NCI-H524 treated with DMSO at 0.1 percent for 48 hours (cell line): Measurements from ENCODE around the gene PPP1CA.
"Not testable (repeated sequence)": the region's sequence is repeated elsewhere in the genome, so short reads cannot be mapped to it uniquely, and the experiment has no call there.

Experiments used
- DNase-seq: peaks from one replicate; lab custom pipeline; 2025; lab: John Stamatoyannopoulos, UW

The PPP1CA gene

GRCh38 chr11:67434395-67434881 is 32.8 kb upstream of the PPP1CA start:
- no peak for DNase-seq

GRCh38 chr11:67433536-67434394 is 32.1 kb upstream of the PPP1CA start:
- no peak for DNase-seq

DNA sequence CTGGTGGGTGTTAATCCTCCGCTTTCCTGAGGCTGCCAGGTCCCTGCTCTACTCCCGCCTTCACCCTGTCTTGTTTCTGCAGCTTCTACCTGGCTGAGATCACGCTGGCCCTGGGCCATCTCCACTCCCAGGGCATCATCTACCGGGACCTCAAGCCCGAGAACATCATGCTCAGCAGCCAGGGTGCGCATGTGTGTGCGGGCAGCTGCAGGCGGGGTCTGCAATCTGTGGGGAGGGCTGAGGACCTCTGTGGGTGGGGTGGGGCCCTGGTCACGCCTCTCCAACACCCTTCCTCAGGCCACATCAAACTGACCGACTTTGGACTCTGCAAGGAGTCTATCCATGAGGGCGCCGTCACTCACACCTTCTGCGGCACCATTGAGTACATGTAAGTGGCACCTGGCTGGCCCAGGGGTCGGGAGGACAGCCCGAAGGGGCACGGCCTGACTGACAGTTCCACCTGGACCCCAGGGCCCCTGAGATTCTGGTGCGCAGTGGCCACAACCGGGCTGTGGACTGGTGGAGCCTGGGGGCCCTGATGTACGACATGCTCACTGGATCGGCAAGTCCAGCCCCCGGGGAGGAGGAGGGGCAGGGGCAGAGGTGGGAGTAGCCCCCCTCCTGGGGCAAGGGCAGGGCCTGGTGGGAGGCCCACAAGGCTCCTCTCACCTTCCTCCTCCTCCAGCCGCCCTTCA is 31.1 kb upstream of the PPP1CA start:
- DNase-seq: no peak

DNA sequence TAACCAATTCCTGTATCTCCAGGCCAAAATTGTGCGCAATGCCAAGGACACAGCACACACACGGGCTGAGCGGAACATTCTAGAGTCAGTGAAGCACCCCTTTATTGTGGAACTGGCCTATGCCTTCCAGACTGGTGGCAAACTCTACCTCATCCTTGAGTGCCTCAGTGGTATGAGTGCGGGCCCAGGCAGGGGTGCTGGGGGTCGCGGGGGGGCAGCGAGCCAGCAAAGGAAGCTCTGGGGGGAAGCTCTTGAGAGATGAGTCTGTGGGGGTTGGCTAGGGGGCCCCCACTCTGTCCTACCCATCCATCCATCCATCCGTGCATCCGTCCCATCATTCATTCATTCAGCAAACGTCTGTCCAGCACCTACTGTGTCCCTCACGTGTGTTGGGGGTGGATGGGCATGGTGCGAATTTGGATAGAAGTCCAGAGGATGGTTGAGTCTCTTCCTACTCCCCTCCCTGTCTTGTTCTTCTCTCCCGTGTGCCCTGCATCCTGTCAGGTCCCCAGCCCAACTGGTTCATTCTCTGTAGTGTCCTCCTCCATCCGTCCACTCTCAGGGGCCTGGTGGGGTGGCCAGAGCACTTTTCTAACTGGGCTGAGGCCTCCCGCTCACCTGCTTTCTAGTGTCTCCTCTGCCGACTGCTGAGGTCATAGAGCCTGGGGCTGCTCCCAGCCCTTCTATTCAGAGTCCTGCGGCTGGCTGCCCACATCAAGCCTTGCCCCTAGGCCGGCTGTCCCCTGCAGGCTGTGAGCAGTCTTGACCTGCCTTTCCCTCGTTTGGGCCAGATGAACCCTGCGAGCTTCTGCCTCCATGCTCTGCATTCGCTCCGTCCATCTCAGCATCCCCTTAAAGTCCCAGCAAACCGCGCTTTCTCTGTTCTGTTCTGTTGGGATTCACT is 29.9 kb upstream of the PPP1CA start:
- DNase-seq: no peak

- DNase-seq: no peak
These were observed 28.1 kb upstream of the PPP1CA start for GRCh38 chr11:67429722-67430121.

GRCh38 chr11:67429038-67429668 is 27.5 kb upstream of the PPP1CA start:
- no peak for DNase-seq

GRCh38 chr11:67428052-67429001 is 26.7 kb upstream of the PPP1CA start, which contains the start of gene RPS6KB2:
TSS of gene RPS6KB2 (plus strand) at chr11:67428494. CDS start at chr11:67428546, 52 bp downstream.
- peak; percentile 73 for DNase-seq

GRCh38 chr11:67427364-67427859 is 25.8 kb upstream of the PPP1CA start:
- not testable (repeated sequence) for DNase-seq

- no peak for DNase-seq
These were observed 22.4 kb upstream of the PPP1CA start for GRCh38 chr11:67423891-67424613.

DNA sequence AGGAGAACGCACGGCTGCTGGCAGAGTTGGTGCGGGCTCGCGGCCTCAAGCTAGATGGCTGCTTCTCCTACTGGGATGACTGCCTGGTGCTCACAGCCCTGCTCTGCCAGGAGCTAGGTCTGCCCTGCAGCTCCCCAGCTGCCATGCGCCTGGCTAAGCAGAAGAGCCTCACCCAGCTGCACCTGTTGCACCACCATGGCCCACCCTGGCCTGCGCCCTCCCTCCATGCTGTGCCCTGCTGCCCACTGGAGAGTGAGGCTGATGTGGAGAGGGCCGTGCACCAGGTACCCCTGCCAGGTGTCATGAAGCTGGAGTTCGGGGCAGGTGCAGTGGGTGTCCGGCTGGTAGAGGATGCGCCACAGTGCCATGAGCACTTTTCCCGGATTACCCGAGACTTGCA is 21.8 kb upstream of the PPP1CA start:
- no peak for DNase-seq

DNA sequence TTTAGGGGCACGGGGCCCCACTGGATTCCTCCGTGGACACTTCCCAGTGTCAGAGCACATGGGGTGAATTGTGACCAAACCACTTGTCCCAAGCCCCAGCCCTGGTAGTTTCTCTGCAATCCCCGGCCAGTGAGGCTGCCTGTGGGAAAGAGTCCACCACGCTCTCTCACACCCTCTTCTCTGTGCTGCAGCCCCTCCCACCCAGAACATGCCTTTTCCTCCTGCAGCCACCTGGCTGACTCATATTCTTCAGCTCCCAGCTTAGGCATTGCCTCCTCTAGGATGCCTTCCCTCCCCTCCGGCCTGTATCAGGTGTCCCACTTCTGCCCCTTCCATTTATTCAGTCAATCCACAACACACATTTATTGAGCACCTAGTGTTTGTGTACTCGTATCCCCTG is 21.2 kb upstream of the PPP1CA start:
- DNase-seq: no peak

- no peak for DNase-seq
These were observed 19.9 kb upstream of the PPP1CA start for GRCh38 chr11:67421430-67422031.

- DNase-seq: peak; percentile 35
These were observed 19.2 kb upstream of the PPP1CA start for GRCh38 chr11:67420646-67421429.

GRCh38 chr11:67420147-67420645 is 18.5 kb upstream of the PPP1CA start:
- no peak for DNase-seq

DNA sequence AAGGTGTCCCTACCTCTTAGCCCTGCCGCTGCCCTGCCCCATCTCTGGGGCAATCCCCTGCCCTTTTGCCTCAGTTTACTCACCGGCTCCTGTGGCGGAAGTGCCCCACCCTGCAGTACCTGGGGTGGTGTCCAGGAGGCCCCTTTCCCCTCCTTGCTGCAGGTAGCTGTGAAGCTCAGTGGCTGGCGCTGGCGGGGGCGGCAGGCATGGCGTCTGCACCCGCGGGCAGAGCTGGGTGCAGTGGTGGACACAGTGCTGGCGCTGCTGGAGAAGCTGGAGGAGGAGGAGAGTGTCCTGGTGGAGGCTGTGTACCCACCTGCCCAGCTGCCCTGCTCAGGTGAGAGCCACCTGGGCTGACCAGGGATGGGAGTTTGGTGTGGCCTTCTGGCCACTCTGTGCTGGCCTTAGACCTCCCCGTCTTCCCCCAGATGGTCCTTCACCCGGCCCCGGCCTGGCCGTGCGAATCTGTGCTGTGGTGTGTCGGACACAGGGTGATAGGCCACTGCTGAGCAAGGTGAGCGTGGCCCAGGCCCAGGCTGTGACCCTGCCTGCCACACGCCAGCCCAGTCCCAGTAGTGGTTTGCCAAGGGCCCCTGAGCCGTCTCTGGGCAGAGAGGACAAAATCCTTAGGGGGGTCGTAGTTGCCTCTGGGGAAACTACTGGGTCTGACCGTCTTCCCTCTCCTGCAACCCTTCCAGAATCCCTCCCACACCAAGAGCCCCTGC is 17.8 kb upstream of the PPP1CA start:
- DNase-seq: no peak

- DNase-seq: no peak
These were observed 17.0 kb upstream of the PPP1CA start for GRCh38 chr11:67418476-67419281.

- DNase-seq: no peak
These were observed 15.8 kb upstream of the PPP1CA start for GRCh38 chr11:67417425-67417824.
